ENCODE measurements around the gene PTPN3.

- TF ChIP-seq SIN3A (IDR thresholded peaks at IDR 0.05; ENCODE audit: borderline replicate concordance, insufficient read depth, low read depth, low read length), result no peak
- no peak for TF ChIP-seq CTCF (IDR thresholded peaks at IDR 0.05)
- TF ChIP-seq, protein P1, sequence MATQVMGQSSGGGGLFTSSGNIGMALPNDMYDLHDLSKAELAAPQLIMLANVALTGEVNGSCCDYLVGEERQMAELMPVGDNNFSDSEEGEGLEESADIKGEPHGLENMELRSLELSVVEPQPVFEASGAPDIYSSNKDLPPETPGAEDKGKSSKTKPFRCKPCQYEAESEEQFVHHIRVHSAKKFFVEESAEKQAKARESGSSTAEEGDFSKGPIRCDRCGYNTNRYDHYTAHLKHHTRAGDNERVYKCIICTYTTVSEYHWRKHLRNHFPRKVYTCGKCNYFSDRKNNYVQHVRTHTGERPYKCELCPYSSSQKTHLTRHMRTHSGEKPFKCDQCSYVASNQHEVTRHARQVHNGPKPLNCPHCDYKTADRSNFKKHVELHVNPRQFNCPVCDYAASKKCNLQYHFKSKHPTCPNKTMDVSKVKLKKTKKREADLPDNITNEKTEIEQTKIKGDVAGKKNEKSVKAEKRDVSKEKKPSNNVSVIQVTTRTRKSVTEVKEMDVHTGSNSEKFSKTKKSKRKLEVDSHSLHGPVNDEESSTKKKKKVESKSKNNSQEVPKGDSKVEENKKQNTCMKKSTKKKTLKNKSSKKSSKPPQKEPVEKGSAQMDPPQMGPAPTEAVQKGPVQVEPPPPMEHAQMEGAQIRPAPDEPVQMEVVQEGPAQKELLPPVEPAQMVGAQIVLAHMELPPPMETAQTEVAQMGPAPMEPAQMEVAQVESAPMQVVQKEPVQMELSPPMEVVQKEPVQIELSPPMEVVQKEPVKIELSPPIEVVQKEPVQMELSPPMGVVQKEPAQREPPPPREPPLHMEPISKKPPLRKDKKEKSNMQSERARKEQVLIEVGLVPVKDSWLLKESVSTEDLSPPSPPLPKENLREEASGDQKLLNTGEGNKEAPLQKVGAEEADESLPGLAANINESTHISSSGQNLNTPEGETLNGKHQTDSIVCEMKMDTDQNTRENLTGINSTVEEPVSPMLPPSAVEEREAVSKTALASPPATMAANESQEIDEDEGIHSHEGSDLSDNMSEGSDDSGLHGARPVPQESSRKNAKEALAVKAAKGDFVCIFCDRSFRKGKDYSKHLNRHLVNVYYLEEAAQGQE (IDR thresholded peaks at IDR 0.05; ENCODE audit: insufficient read depth in 1 of 2, low read depth in 2 of 2, low read length in 1 of 2), result no peak
- no peak for TF ChIP-seq POLR2AphosphoS5 (IDR thresholded peaks at IDR 0.05; ENCODE audit: low read depth, low read length)
- TF ChIP-seq TCF7L2 (IDR thresholded peaks at IDR 0.05; ENCODE audit: low read depth, low read length), result no peak
Observed at GRCh38 chr9:109418827-109419226, 79.3 kb downstream of the PTPN3 start.
